ENCODE measurements around the gene MEOX2.

Gene MEOX2

GRCh38 chr7:15678653-15679052, 7.8 kb downstream of the MEOX2 start:
- Histone ChIP-seq H3K4me2 (ENCODE audit: low read length) (no peak overlapping the region), H3K27ac (ENCODE audit: low read length) (no peak overlapping the region), H3K9ac (ENCODE audit: low read length) (no peak overlapping the region), H3K4me3 (ENCODE audit: low read length) (no peak overlapping the region), H3K36me3 (replicated peaks; ENCODE audit: low read depth, low read length) (no peaks in the 10 kb centered on the region), H2AFZ (ENCODE audit: low read depth, low read length) (no peak overlapping the region), H3K79me2 (ENCODE audit: low read length) (no peaks in the 10 kb centered on the region), H3K9me3 (ENCODE audit: insufficient read depth, low read length) (no peaks in the 10 kb centered on the region), H4K20me1 (ENCODE audit: insufficient read depth, low read length) (no peaks in the 10 kb centered on the region), H3K27me3 (ENCODE audit: low read depth, low read length) (no peaks in the 10 kb centered on the region), H3K4me1 (ENCODE audit: low read length) (no peaks in the 10 kb centered on the region)
- TF ChIP-seq EZH2phosphoT487 (IDR thresholded peaks at IDR 0.05; ENCODE audit: low read depth): no peak
- no peak for TF ChIP-seq CTCF (IDR thresholded peaks at IDR 0.05; ENCODE audit: low read depth, low read length)

- Histone ChIP-seq H3K27me3 (ENCODE audit: low read depth, low read length) (no peaks in the 10 kb centered on the region), H3K4me1 (ENCODE audit: low read length) (no peaks in the 10 kb centered on the region), H3K4me3 (ENCODE audit: low read length) (no peak overlapping the region), H3K4me2 (ENCODE audit: low read length) (no peak overlapping the region), H4K20me1 (ENCODE audit: insufficient read depth, low read length) (no peaks in the 10 kb centered on the region), H3K27ac (ENCODE audit: low read length) (no peak overlapping the region), H3K9me3 (ENCODE audit: insufficient read depth, low read length) (no peaks in the 10 kb centered on the region), H3K79me2 (ENCODE audit: low read length) (no peaks in the 10 kb centered on the region), H2AFZ (ENCODE audit: low read depth, low read length) (no peak overlapping the region), H3K36me3 (replicated peaks; ENCODE audit: low read depth, low read length) (no peaks in the 10 kb centered on the region), H3K9ac (ENCODE audit: low read length) (no peak overlapping the region)
- no peak for TF ChIP-seq EZH2phosphoT487 (IDR thresholded peaks at IDR 0.05; ENCODE audit: low read depth)
- no peak for TF ChIP-seq CTCF (IDR thresholded peaks at IDR 0.05; ENCODE audit: low read depth, low read length)
Measured at GRCh38 chr7:15675379-15675778, 11.1 kb downstream of the MEOX2 start.

GRCh38 chr7:15674586-15674985, 11.9 kb downstream of the MEOX2 start:
- Histone ChIP-seq H3K4me3 (ENCODE audit: low read length) (no peak overlapping the region), H3K9ac (ENCODE audit: low read length) (no peak overlapping the region), H2AFZ (ENCODE audit: low read depth, low read length) (no peak overlapping the region), H3K79me2 (ENCODE audit: low read length) (no peaks in the 10 kb centered on the region), H3K36me3 (replicated peaks; ENCODE audit: low read depth, low read length) (no peaks in the 10 kb centered on the region), H3K27me3 (ENCODE audit: low read depth, low read length) (no peaks in the 10 kb centered on the region), H3K9me3 (ENCODE audit: insufficient read depth, low read length) (no peaks in the 10 kb centered on the region), H3K4me1 (ENCODE audit: low read length) (no peaks in the 10 kb centered on the region), H3K27ac (ENCODE audit: low read length) (no peak overlapping the region), H3K4me2 (ENCODE audit: low read length) (no peak overlapping the region), H4K20me1 (ENCODE audit: insufficient read depth, low read length) (no peaks in the 10 kb centered on the region)
- TF ChIP-seq CTCF (IDR thresholded peaks at IDR 0.05; ENCODE audit: low read depth, low read length) (no peak), EZH2phosphoT487 (IDR thresholded peaks at IDR 0.05; ENCODE audit: low read depth) (no peak)

GRCh38 chr7:15669443-15670090, 16.9 kb downstream of the MEOX2 start:
- TF ChIP-seq EZH2phosphoT487 (IDR thresholded peaks at IDR 0.05; ENCODE audit: low read depth) (no peak), CTCF (IDR thresholded peaks at IDR 0.05; ENCODE audit: low read depth, low read length) (no peak)
- Histone ChIP-seq H3K4me1 (ENCODE audit: low read length) (no peaks in the 10 kb centered on the region), H3K4me2 (ENCODE audit: low read length) (no peak overlapping the region), H3K27me3 (ENCODE audit: low read depth, low read length) (no peaks in the 10 kb centered on the region), H3K27ac (ENCODE audit: low read length) (no peak overlapping the region), H3K79me2 (ENCODE audit: low read length) (no peaks in the 10 kb centered on the region), H3K9me3 (ENCODE audit: insufficient read depth, low read length) (no peaks in the 10 kb centered on the region), H3K9ac (ENCODE audit: low read length) (no peak overlapping the region), H3K36me3 (replicated peaks; ENCODE audit: low read depth, low read length) (no peaks in the 10 kb centered on the region), H4K20me1 (ENCODE audit: insufficient read depth, low read length) (no peaks in the 10 kb centered on the region), H2AFZ (ENCODE audit: low read depth, low read length) (no peak overlapping the region), H3K4me3 (ENCODE audit: low read length) (no peak overlapping the region)
